NT2/D1 (cell line): Measurements from ENCODE around the gene CLTC.

Experiments
- SUZ12 ChIP-seq: IDR thresholded peaks from 2 replicates; pipeline ENCODE4 v1.6.1; 2011; ENCODE audit not compliant: insufficient read length, insufficient read depth; ENCODE audit errors: extremely low read depth
- YY1 ChIP-seq: IDR thresholded peaks from 2 replicates; pipeline ENCODE4 v1.6.1; 2011; ENCODE audit not compliant: insufficient read length, insufficient read depth
- ZNF274 ChIP-seq: IDR thresholded peaks from 2 replicates; pipeline ENCODE4 v1.6.1; 2011; ENCODE audit warnings: mild to moderate bottlenecking, low read depth, low read length

DNA sequence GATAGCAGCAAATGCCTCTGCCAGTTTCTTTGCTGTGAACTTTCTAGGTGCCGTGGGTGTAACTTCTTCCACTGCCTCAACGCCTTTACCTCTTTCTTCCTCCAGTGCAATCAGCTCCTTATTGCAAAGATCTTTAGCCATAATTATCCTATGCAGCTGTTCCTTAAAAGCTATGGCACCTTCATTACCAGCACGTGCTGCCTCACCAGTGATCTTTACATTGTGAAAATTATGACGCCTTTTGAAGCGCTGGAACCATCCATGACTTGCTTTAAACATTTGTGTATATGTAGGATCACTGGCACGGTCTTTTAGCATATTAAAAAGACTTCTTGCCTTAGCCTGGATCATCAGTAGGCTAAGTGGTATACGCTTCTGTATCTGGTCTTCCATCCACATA, 79.5 kb downstream of the CLTC start:
- TF ChIP-seq ZNF274 = no peak
- no peak for TF ChIP-seq YY1
- TF ChIP-seq SUZ12 = no peak
